PC-9 (cell line): Measurements from ENCODE around the gene RAE1.

Source experiments
- CTCF ChIP-seq: fragments of 200-600 bp; sonication (generic); conservative IDR thresholded peaks from 2 replicates; pipeline ENCODE4 v1.6.1; 2017; ENCODE audit warnings: mixed run types, antibody characterized with exemption, mild to moderate bottlenecking, moderate library complexity
- EZH2 ChIP-seq: fragments of 200-600 bp; sonication (generic); IDR thresholded peaks from 2 replicates; pipeline ENCODE4 v1.8.0; 2017; ENCODE audit warnings: antibody characterized with exemption, low read depth

GRCh38 chr20:57352305-57352704 is 1.2 kb downstream of the RAE1 start:
- TF ChIP-seq CTCF (no peak), EZH2 (no peak)
